Measurements from ENCODE around the gene KIAA1217.
"Not testable (repeated sequence)": the region's sequence is repeated elsewhere in the genome, so short reads cannot be mapped to it uniquely, and the experiment has no call there.

The KIAA1217 gene

DNA sequence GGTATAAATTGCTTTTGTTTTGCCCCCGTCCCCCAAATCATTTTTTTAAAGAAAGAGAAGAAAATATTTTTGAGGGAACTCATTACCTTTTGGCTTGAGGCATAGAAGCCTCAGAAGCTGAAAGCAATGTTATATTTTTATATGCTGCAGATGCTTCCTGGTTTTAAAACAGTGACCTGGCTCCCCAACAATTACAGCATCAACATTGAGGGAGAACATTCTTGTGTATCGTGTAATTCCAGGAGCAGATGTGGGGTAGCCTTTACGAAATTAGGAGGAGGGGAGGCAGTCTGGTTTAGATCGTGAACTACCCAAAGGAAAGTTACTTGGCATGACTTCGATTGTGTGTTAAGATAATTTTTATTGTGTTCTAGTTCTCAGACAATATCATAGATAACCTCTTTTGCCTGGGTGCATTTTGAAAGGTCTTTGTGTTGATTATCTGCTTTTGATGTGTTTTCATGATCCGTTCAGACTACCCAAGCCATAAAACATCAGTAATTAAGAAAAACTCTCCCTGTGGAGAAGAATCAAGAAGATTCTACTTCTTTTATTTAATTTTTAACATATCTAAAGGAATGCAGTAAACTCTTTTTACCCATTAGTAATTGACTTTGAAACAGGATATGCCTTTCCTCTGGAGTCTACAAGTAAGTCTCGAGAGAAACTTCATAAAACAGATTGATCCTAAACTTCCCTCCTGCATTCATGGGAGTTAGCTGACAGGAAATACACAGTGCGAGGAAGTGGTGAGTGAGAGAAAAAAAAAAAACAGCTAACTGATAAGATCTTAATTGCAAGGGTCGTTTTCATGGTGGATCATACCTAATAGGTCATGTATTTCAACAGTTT is 141.4 kb downstream of the KIAA1217 start:
- no peak overlapping the region for H3K9ac ChIP-seq (ENCODE audit: low read length)
- H3F3A ChIP-seq (ENCODE audit: insufficient read depth): no peaks in the 10 kb centered on the region
- no peaks in the 10 kb centered on the region for H3K79me2 ChIP-seq (ENCODE audit: insufficient read depth, low read length)
- no peak overlapping the region for H3K4me3 ChIP-seq (ENCODE audit: insufficient read depth, low read length, poor library complexity, severe bottlenecking)
- H2AFZ ChIP-seq (ENCODE audit: low read depth, low read length, severe bottlenecking): no peak overlapping the region
- no peaks in the 10 kb centered on the region for H3K36me3 ChIP-seq (ENCODE audit: low read length)
- H3K27me3 ChIP-seq (ENCODE audit: low read length): no peaks in the 10 kb centered on the region
- H3K9me2 ChIP-seq (replicated peaks; ENCODE audit: insufficient read depth, low read length): no peaks in the 10 kb centered on the region
- no peak overlapping the region for H3K27ac ChIP-seq (ENCODE audit: low read depth, low read length)
- TF ChIP-seq CTCF (IDR thresholded peaks at IDR 0.05; ENCODE audit: insufficient read depth, low read length, poor library complexity, severe bottlenecking) (no peak), EZH2phosphoT487 (conservative IDR thresholded peaks at IDR 0.05; ENCODE audit: low read length) (no peak)
- H3K4me2 ChIP-seq (ENCODE audit: low read depth, low read length, poor library complexity, severe bottlenecking): no peak overlapping the region
- H3K9me3 ChIP-seq (ENCODE audit: insufficient read depth, low read length): no peaks in the 10 kb centered on the region
- no peaks in the 10 kb centered on the region for H4K20me1 ChIP-seq (ENCODE audit: low read depth, low read length)

GRCh38 chr10:24350922-24351225 is 141.9 kb downstream of the KIAA1217 start:
- H3K9ac ChIP-seq (ENCODE audit: low read length): not testable (repeated sequence)

GRCh38 chr10:24351961-24352360 is 143.0 kb downstream of the KIAA1217 start:
- Histone ChIP-seq H3K9ac (ENCODE audit: low read length) (no peak overlapping the region), H3K27ac (ENCODE audit: low read depth, low read length) (no peak overlapping the region), H2AFZ (ENCODE audit: low read depth, low read length, severe bottlenecking) (no peak overlapping the region), H3K4me2 (ENCODE audit: low read depth, low read length, poor library complexity, severe bottlenecking) (no peak overlapping the region), H3F3A (ENCODE audit: insufficient read depth) (no peaks in the 10 kb centered on the region), H3K4me3 (ENCODE audit: insufficient read depth, low read length, poor library complexity, severe bottlenecking) (no peak overlapping the region), H4K20me1 (ENCODE audit: low read depth, low read length) (no peaks in the 10 kb centered on the region), H3K9me2 (replicated peaks; ENCODE audit: insufficient read depth, low read length) (no peaks in the 10 kb centered on the region), H3K79me2 (ENCODE audit: insufficient read depth, low read length) (no peaks in the 10 kb centered on the region), H3K36me3 (ENCODE audit: low read length) (no peaks in the 10 kb centered on the region), H3K9me3 (ENCODE audit: insufficient read depth, low read length) (no peaks in the 10 kb centered on the region), H3K27me3 (ENCODE audit: low read length) (no peaks in the 10 kb centered on the region)
- TF ChIP-seq EZH2phosphoT487 (conservative IDR thresholded peaks at IDR 0.05; ENCODE audit: low read length) (no peak), CTCF (IDR thresholded peaks at IDR 0.05; ENCODE audit: insufficient read depth, low read length, poor library complexity, severe bottlenecking) (no peak)

More at GRCh38 chr10:24350922-24351225, 141.9 kb downstream of the KIAA1217 start:
- H3F3A ChIP-seq (ENCODE audit: insufficient read depth); H3K9me2 ChIP-seq (replicated peaks; ENCODE audit: insufficient read depth, low read length); H3K36me3 ChIP-seq (ENCODE audit: low read length); H3K79me2 ChIP-seq (ENCODE audit: insufficient read depth, low read length); H4K20me1 ChIP-seq (ENCODE audit: low read depth, low read length); H3K27ac ChIP-seq (ENCODE audit: low read depth, low read length); H3K4me2 ChIP-seq (ENCODE audit: low read depth, low read length, poor library complexity, severe bottlenecking); H3K4me3 ChIP-seq (ENCODE audit: insufficient read depth, low read length, poor library complexity, severe bottlenecking); H2AFZ ChIP-seq (ENCODE audit: low read depth, low read length, severe bottlenecking); H3K9me3 ChIP-seq (ENCODE audit: insufficient read depth, low read length); H3K27me3 ChIP-seq (ENCODE audit: low read length): not testable (repeated sequence)

DNA sequence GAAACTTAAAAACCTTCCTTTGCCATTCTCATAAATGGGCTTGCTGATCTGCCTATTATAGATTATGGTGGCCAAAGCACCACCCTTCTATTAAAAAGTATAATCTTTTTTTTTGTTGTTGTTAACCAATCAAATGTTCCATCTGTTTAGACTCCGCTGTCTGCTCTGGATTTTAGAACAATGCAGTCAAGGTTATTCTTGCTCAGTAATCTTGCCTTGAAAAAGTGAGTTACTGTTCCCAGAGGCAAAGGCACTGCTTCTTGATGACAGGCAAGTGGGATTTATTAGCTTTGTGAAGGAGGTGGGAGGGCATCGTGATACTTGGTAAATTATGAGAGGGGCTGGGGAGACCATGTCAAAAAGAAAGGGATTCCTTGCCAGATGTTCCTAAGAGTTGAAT is 143.5 kb downstream of the KIAA1217 start:
- Histone ChIP-seq H3K4me2 (ENCODE audit: low read depth, low read length, poor library complexity, severe bottlenecking) (no peak overlapping the region), H3K9me3 (ENCODE audit: insufficient read depth, low read length) (no peaks in the 10 kb centered on the region), H3F3A (ENCODE audit: insufficient read depth) (no peaks in the 10 kb centered on the region), H2AFZ (ENCODE audit: low read depth, low read length, severe bottlenecking) (no peak overlapping the region), H3K79me2 (ENCODE audit: insufficient read depth, low read length) (no peaks in the 10 kb centered on the region), H3K27ac (ENCODE audit: low read depth, low read length) (no peak overlapping the region), H4K20me1 (ENCODE audit: low read depth, low read length) (no peaks in the 10 kb centered on the region), H3K9me2 (replicated peaks; ENCODE audit: insufficient read depth, low read length) (no peaks in the 10 kb centered on the region), H3K4me3 (ENCODE audit: insufficient read depth, low read length, poor library complexity, severe bottlenecking) (no peak overlapping the region), H3K27me3 (ENCODE audit: low read length) (no peaks in the 10 kb centered on the region), H3K9ac (ENCODE audit: low read length) (no peak overlapping the region), H3K36me3 (ENCODE audit: low read length) (no peaks in the 10 kb centered on the region)
- TF ChIP-seq EZH2phosphoT487 (conservative IDR thresholded peaks at IDR 0.05; ENCODE audit: low read length) (no peak), CTCF (IDR thresholded peaks at IDR 0.05; ENCODE audit: insufficient read depth, low read length, poor library complexity, severe bottlenecking) (no peak)
